Smooth muscle cell (in vitro differentiated cells): Measurements from ENCODE around the gene ZNF200. TPM values are rescaled to one million over a fixed set of nuclear protein-coding genes. Genes with fewer than 3 reads are reported as not detected.

ENCODE experiments used
- DNase-seq: peaks from one replicate; lab custom pipeline; 2025; ENCODE audit not compliant: unreplicated experiment; lab: John Stamatoyannopoulos, UW
- H2AFZ ChIP-seq: fragments of 200-600 bp; sonication (generic); 2 replicates; pipeline ENCODE4 v1.6.0; 2016; ENCODE audit warnings: antibody characterized with exemption, low read depth, mild to moderate bottlenecking
- H3F3A ChIP-seq: fragments of 200-600 bp; sonication (generic); 2 replicates; pipeline ENCODE4 v1.6.0; 2017; ENCODE audit warnings: antibody characterized with exemption, low read depth
- H3K27ac ChIP-seq: fragments of 200-600 bp; sonication (generic); 2 replicates; pipeline ENCODE4 v1.5.1; 2016; ENCODE audit warnings: low read depth, mild to moderate bottlenecking
- H3K27me3 ChIP-seq: fragments of 200-600 bp; sonication (generic); 2 replicates; pipeline ENCODE4 v1.6.1; 2016; ENCODE audit warnings: low read depth, mild to moderate bottlenecking
- H3K36me3 ChIP-seq: fragments of 200-600 bp; sonication (generic); 2 replicates; pipeline ENCODE4 v1.5.1; 2016; ENCODE audit warnings: low read depth
- H3K4me1 ChIP-seq: fragments of 200-600 bp; sonication (generic); 2 replicates; pipeline ENCODE4 v1.5.1; 2016; ENCODE audit warnings: low read depth
- H3K4me2 ChIP-seq: fragments of 200-600 bp; sonication (generic); 2 replicates; pipeline ENCODE4 v1.6.0; 2016; ENCODE audit warnings: mild to moderate bottlenecking
- H3K4me3 ChIP-seq: fragments of 200-600 bp; sonication (generic); 2 replicates; pipeline ENCODE4 v1.5.1; 2016; ENCODE audit warnings: mild to moderate bottlenecking
- H3K79me2 ChIP-seq: fragments of 200-600 bp; sonication (generic); 2 replicates; pipeline ENCODE4 v1.6.0; 2016; ENCODE audit warnings: low read depth, mild to moderate bottlenecking
- H3K9ac ChIP-seq: fragments of 200-600 bp; sonication (generic); 2 replicates; pipeline ENCODE4 v1.6.0; 2016; ENCODE audit warnings: low read depth
- H3K9me3 ChIP-seq: fragments of 200-600 bp; sonication (generic); replicated peaks from 2 replicates; pipeline ENCODE4 v1.5.1; 2016; ENCODE audit warnings: low read depth
- H4K20me1 ChIP-seq: fragments of 200-600 bp; sonication (generic); 2 replicates; pipeline ENCODE4 v1.6.0; 2016; ENCODE audit warnings: low read depth
- CTCF ChIP-seq: fragments of 200-600 bp; sonication (generic); IDR thresholded peaks from 2 replicates; pipeline ENCODE4 v1.5.1; 2017; ENCODE audit warnings: borderline replicate concordance, mild to moderate bottlenecking, antibody characterized with exemption; ENCODE audit not compliant: insufficient read depth, poor library complexity, severe bottlenecking
- WGBS: methylation state at CpG from one replicate; pipeline ENCODE4 v1.1.7; 2016; ENCODE audit warnings: low lambda C conversion rate; 5-methylcytosine and 5-hydroxymethylcytosine counted together
- polyA plus RNA-seq: library from polyadenylated mRNA; unstranded; fragments of >200 nt; fragmentation: Nextera tagmentation; extraction: Ambion mirVana; gene quantifications from 2 replicates; pipeline ENCODE4 v1.2.1, GENCODE V29; 2016
- total RNA-seq: library from RNA; depleted of rRNA; stranded (reverse); fragments of >200 nt; gene quantifications from 2 replicates; pipeline ENCODE4 v1.2.3, GENCODE V29; 2014

ZNF200 gene
- total and polyA plus RNA-seq, 2 experiments from 2014 or later, result 7.0 to 8.7 TPM

- TF ChIP-seq CTCF, result no peak
- Histone ChIP-seq H3K4me1 (peaks cover 5% of the 10 kb centered on the region), H3K36me3 (no peaks in the 10 kb centered on the region), H3K27me3 (peaks cover 19% of the 10 kb centered on the region), H3F3A (peaks cover 5% of the 10 kb centered on the region), H4K20me1 (no peaks in the 10 kb centered on the region), H3K4me2 (peak overlapping the region; percentile 90), H3K9ac (peak overlapping the region; percentile 34), H2AFZ (peak overlapping the region; percentile 100), H3K9me3 (no peaks in the 10 kb centered on the region), H3K4me3 (peak overlapping the region; percentile 77), H3K27ac (no peak overlapping the region), H3K79me2 (no peaks in the 10 kb centered on the region)
- no peak for DNase-seq
- under 1% methylated on average over 13 of the region's 13 CpGs for WGBS
These were observed 46.4 kb downstream of the ZNF200 start for GRCh38 chr16:3188675-3188924.

DNA sequence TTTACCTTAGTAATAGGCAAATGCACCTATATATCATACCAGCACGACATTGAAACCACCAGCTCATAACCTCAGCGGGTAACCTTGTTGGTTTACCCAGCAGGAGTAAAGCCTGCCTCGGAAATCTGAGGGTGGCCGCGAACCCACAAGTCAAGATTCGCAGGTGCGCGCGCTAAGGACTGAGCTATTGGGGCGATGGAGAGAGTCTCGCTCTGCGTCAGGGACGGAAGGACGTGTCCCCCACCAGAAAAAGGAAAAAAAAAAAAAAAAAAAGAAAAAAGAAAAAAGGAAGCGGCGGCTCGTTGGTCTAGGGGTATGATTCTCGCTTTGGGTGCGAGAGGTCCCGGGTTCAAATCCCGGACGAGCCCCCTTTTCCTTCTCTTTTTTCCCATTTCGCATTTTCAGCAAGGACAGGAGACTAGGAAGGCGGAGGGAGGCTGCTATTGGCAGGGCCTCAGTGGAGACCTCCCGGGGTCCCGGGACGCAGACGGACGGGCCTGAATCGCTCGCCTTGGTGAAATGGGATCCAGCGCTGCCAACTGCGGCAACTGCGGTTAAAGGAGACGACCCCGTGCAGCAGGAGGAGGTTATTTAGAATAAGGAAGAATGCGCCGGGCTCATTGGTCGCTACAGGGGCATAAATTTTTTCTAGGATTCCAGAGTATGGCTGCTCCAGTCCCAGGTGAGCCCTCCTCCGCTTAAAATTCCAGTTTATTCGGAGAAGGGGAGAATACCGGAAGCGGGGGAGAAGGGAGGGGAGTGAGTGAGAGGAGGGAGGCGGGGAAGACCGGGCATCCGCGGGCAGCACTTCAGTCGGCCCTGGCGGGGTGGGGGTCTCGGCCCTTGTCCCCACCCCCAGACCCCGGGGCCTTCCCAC is 46.9 kb downstream of the ZNF200 start, which contains the start of gene OR1F1:
Gene OR1F1 (plus strand): TSS at position 407 of the 877 bp plus-strand sequence.
- Histone ChIP-seq H3K9ac (peak within 1 kb of the TSS; percentile 34), H3K27ac (no peak within 1 kb of the TSS), H3K9me3 (no peaks in the 10 kb centered on the region), H3K4me3 (peak within 1 kb of the TSS; percentile 77), H3K79me2 (no peaks in the 10 kb centered on the region), H3K27me3 (peaks cover 24% of the 10 kb centered on the region), H2AFZ (peak within 1 kb of the TSS; percentile 100), H3K4me2 (peak within 1 kb of the TSS; percentile 90), H3K4me1 (peaks cover 7% of the 10 kb centered on the region), H3K36me3 (no peaks in the 10 kb centered on the region), H4K20me1 (no peaks in the 10 kb centered on the region), H3F3A (peaks cover 5% of the 10 kb centered on the region)
- no peak for TF ChIP-seq CTCF
- WGBS, result under 1% methylated on average over 46 of the region's 51 CpGs
- no peak for DNase-seq

DNA sequence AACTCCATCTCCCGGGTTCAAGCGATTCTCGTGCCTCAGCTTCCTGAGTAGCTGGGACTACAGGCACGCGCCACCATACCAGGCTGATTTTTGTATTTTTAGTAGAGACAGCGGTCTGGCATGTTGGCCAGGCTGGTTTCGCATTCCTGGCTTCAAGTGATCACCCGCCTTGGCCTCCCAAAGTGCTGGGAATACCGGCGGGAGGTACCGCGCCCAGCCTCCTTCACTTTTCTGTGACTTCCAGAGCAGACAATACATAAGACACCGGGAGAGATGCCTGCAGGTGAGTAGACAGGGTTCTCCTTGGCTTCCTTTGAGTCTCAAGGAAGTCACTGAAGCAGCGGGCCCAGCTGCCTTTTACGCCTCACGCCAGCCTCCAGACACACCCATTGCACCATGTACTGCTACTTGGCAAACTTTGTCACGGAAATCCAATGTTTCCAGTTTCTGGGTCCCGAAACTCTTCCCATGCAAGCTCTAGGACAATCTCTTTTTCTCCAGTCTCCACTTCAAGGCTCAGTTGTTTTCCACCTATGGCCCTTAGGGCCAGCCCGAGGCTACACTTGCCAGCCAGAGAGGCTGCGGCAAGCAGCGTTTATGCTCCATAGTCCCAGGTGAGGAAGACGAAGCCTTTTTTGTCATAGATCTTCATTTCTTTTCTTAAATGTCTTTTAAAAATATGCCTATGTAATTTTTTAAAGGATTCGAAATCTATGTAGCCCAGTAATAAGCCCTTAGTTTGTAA is 47.8 kb downstream of the ZNF200 start:
- H3K4me1 ChIP-seq, result peaks cover 12% of the 10 kb centered on the region
- H3K9ac ChIP-seq, result no peak overlapping the region
- 87% methylated on average over 23 of the region's 23 CpGs for WGBS
- H3K27me3 ChIP-seq, result peaks cover 32% of the 10 kb centered on the region
- no peak overlapping the region for H3K27ac ChIP-seq
- H2AFZ ChIP-seq, result no peak overlapping the region
- no peak for DNase-seq
- peak overlapping the region; percentile 66 for H3K4me2 ChIP-seq
- no peaks in the 10 kb centered on the region for H3K36me3 ChIP-seq
- H3K4me3 ChIP-seq, result no peak overlapping the region
- no peaks in the 10 kb centered on the region for H3K9me3 ChIP-seq
- H3K79me2 ChIP-seq, result no peaks in the 10 kb centered on the region
- no peak for TF ChIP-seq CTCF
- no peaks in the 10 kb centered on the region for H4K20me1 ChIP-seq
- peaks cover 5% of the 10 kb centered on the region for H3F3A ChIP-seq
